ENCODE data around the gene SCUBE3. TPM values are rescaled to one million over a fixed set of nuclear protein-coding genes. Genes with fewer than 3 reads are reported as not detected.

SCUBE3 gene
- total and polyA plus RNA-seq, 2 experiments from 2014 or later = 0.39 to 1.1 TPM

DNA sequence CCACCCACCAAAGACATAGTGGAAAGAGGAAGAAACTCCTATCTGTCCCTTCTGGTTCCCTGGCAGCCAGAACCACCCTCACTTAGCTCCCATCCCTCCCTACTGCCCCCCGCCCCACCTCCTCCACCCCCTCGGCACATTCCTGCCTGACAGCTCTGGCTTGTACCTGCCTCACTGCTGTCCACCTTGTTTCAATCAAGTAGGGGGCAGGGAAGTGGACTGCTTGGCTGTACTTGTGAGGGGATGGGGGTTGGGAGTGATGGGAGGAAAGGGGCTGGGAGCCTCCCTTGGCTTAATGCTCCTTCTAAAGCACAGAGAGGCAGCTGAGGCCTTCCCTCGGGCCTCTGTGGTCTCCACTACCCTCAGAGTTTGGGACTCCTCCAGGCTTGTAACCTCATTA, 23.7 kb downstream of the SCUBE3 start:
- H3K27me3 Mint-ChIP-seq (ENCODE audit: insufficient read depth, low read depth, poor library complexity) = peaks cover 43% of the 10 kb centered on the region

GRCh38 chr6:35238843-35239289, 25.1 kb downstream of the SCUBE3 start:
- no peaks in the 10 kb centered on the region for H3K79me2 ChIP-seq (replicated peaks; ENCODE audit: insufficient read depth)
- H3K4me1 ChIP-seq (ENCODE audit: insufficient read depth) = peaks cover 39% of the 10 kb centered on the region
- peaks cover 23% of the 10 kb centered on the region for H4K20me1 ChIP-seq (replicated peaks; ENCODE audit: insufficient read depth)
- no peak overlapping the region for H2AFZ ChIP-seq
- peak overlapping the region; percentile 48 for H3K4me2 ChIP-seq
- ATAC-seq (peak; percentile 81), DNase-seq (ENCODE audit: low spot score) (peak; percentile 90)
- no peaks in the 10 kb centered on the region for H3F3A ChIP-seq (replicated peaks; ENCODE audit: low read depth)
- Mint-ChIP-seq H3K4me3 (peak overlapping the region; percentile 33; the same call in 2 of the 3 replicates), H3K27me3 (ENCODE audit: insufficient read depth, low read depth, poor library complexity) (peaks cover 46% of the 10 kb centered on the region), H3K36me3 (ENCODE audit: low read depth) (peaks cover 25% of the 10 kb centered on the region), H3K9me3 (peaks cover 24% of the 10 kb centered on the region), H3K4me1 (peaks cover 58% of the 10 kb centered on the region), H3K27ac (no peak overlapping the region)
- TF ChIP-seq POLR2AphosphoS5 (IDR thresholded peaks at IDR 0.05; ENCODE audit: low read depth) (peak; percentile 38; the same call in 1 of the 2 replicates), REST (IDR thresholded peaks at IDR 0.05; ENCODE audit: unreplicated experiment) (no peak)
- no peaks in the 10 kb centered on the region for H3K9me2 ChIP-seq (ENCODE audit: insufficient read depth)
- no peak overlapping the region for H3K27ac ChIP-seq (ENCODE audit: low read depth)
- H3K4me3 ChIP-seq = no peak overlapping the region
- peaks cover 48% of the 10 kb centered on the region for H3K27me3 ChIP-seq (ENCODE audit: insufficient read depth)
- H3K36me3 ChIP-seq (ENCODE audit: insufficient read depth) = no peaks in the 10 kb centered on the region

More for the DNA sequence above, 23.7 kb downstream of the SCUBE3 start:
- Histone ChIP-seq H4K20me1 (replicated peaks; ENCODE audit: insufficient read depth) (peaks cover 23% of the 10 kb centered on the region), H3K36me3 (ENCODE audit: insufficient read depth) (no peaks in the 10 kb centered on the region), H3K79me2 (replicated peaks; ENCODE audit: insufficient read depth) (no peaks in the 10 kb centered on the region), H3K4me3 (no peak overlapping the region), H3K4me1 (ENCODE audit: insufficient read depth) (peaks cover 39% of the 10 kb centered on the region), H3K9me2 (ENCODE audit: insufficient read depth) (no peaks in the 10 kb centered on the region), H3F3A (replicated peaks; ENCODE audit: low read depth) (no peaks in the 10 kb centered on the region), H2AFZ (no peak overlapping the region), H3K27me3 (ENCODE audit: insufficient read depth) (peaks cover 50% of the 10 kb centered on the region), H3K4me2 (peak overlapping the region; percentile 55; the same call in 1 of the 2 replicates), H3K27ac (ENCODE audit: low read depth) (no peak overlapping the region)
- ATAC-seq = no peak
- Mint-ChIP-seq H3K36me3 (ENCODE audit: low read depth) (peaks cover 28% of the 10 kb centered on the region), H3K4me1 (peaks cover 58% of the 10 kb centered on the region), H3K4me3 (no peak overlapping the region; the same call in 2 of the 3 replicates), H3K27ac (no peak overlapping the region), H3K9me3 (peaks cover 24% of the 10 kb centered on the region)
- DNase-seq (ENCODE audit: low spot score) = no peak
- no peak for TF ChIP-seq STAT1 (IDR thresholded peaks at IDR 0.05; ENCODE audit: unreplicated experiment)

GRCh38 chr6:35239581-35239980, 25.8 kb downstream of the SCUBE3 start:
- Mint-ChIP-seq H3K9me3 (peaks cover 18% of the 10 kb centered on the region), H3K27me3 (ENCODE audit: insufficient read depth, low read depth, poor library complexity) (peaks cover 42% of the 10 kb centered on the region), H3K4me1 (peaks cover 58% of the 10 kb centered on the region), H3K36me3 (ENCODE audit: low read depth) (peaks cover 18% of the 10 kb centered on the region), H3K27ac (no peak overlapping the region), H3K4me3 (no peak overlapping the region; the same call in 2 of the 3 replicates)
- Histone ChIP-seq H3K27me3 (ENCODE audit: insufficient read depth) (peaks cover 44% of the 10 kb centered on the region), H3K4me1 (ENCODE audit: insufficient read depth) (peaks cover 39% of the 10 kb centered on the region), H3K36me3 (ENCODE audit: insufficient read depth) (no peaks in the 10 kb centered on the region), H3K27ac (ENCODE audit: low read depth) (no peak overlapping the region), H3K4me2 (peak overlapping the region; percentile 48; the same call in 1 of the 2 replicates), H3K4me3 (no peak overlapping the region), H2AFZ (no peak overlapping the region), H3F3A (replicated peaks; ENCODE audit: low read depth) (no peaks in the 10 kb centered on the region), H4K20me1 (replicated peaks; ENCODE audit: insufficient read depth) (peaks cover 23% of the 10 kb centered on the region), H3K9me2 (ENCODE audit: insufficient read depth) (no peaks in the 10 kb centered on the region), H3K79me2 (replicated peaks; ENCODE audit: insufficient read depth) (no peaks in the 10 kb centered on the region)
- no peak for DNase-seq (ENCODE audit: low spot score)
- ATAC-seq = no peak
- TF ChIP-seq ZNF331 (CRISPR knock-in tag; IDR thresholded peaks at IDR 0.05; ENCODE audit: low read depth) = no peak
- TF ChIP-seq REST (IDR thresholded peaks at IDR 0.05; ENCODE audit: unreplicated experiment) = no peak
- TF ChIP-seq EZH2phosphoT487 (IDR thresholded peaks at IDR 0.05; ENCODE audit: unreplicated experiment) = no peak

Measured in GM23338 (cell line).